Measurements from ENCODE around the gene NPTN.

- TF ChIP-seq CTCF (IDR thresholded peaks at IDR 0.05): no peak
- no peak for TF ChIP-seq POLR2A (IDR thresholded peaks at IDR 0.05)
- no peak for TF ChIP-seq POLR2AphosphoS5 (IDR thresholded peaks at IDR 0.05; ENCODE audit: insufficient read depth in 1 of 2, low read depth in 1 of 2)
Observed at GRCh38 chr15:73538123-73538522, 95.1 kb downstream of the NPTN start.

All from vagina (tissue), 2 donors.